Esophagus muscularis mucosa (tissue), 4 donors: ENCODE results near the gene VPS33A. TPM values are rescaled to one million over a fixed set of nuclear protein-coding genes. Genes with fewer than 3 reads are reported as not detected.

ENCODE experiments used
- DNase-seq: peaks from one replicate; pipeline ENCODE4 v3.0.0-alpha.2; 2017; ENCODE audit errors: extremely low spot score
- H3K27ac ChIP-seq, 4 donors: fragments of 200-600 bp; sonication (generic); replicated peaks in 1 of 4; 1 replicate in 3 of 4; 2 replicates in 1 of 4; pipeline ENCODE4 v1.5.1; 2016 to 2019; ENCODE audit warnings: mild to moderate bottlenecking in 1 of 4
- H3K27me3 ChIP-seq, 4 donors: fragments of 200-600 bp; sonication (generic); one replicate each; pipeline versions ENCODE4 v1.5.1 to v1.6.0; 2016 to 2019
- H3K36me3 ChIP-seq, 4 donors: fragments of 200-600 bp; sonication (generic); one replicate each; pipeline ENCODE4 v1.5.1; 2016 to 2019
- H3K4me1 ChIP-seq, 4 donors: fragments of 200-600 bp; sonication (generic); one replicate each; pipeline ENCODE4 v1.5.1; 2016 to 2019
- H3K4me3 ChIP-seq, 4 donors: fragments of 200-600 bp; sonication (generic); 1 replicate in 2 of 4; 2 replicates in 2 of 4; pipeline ENCODE4 v1.5.1; 2016 to 2019; ENCODE audit warnings: mild to moderate bottlenecking in 4 of 4, moderate library complexity in 1 of 4
- H3K9me3 ChIP-seq, 4 donors: fragments of 200-600 bp; sonication (generic); 1 replicate in 3 of 4; 2 replicates in 1 of 4; pipeline ENCODE4 v1.5.1; 2016 to 2019
- EP300 ChIP-seq: sonication (generic); formaldehyde crosslinking; IDR thresholded peaks from one replicate; pipeline ENCODE4 v1.6.1; 2017; ENCODE audit warnings: antibody characterized with exemption
- POLR2A ChIP-seq: fragments of 450-650 bp; IDR thresholded peaks from one replicate; pipeline ENCODE4 v1.6.1; 2017; ENCODE audit warnings: antibody characterized with exemption, moderate library complexity, mild to moderate bottlenecking, low read depth
- POLR2AphosphoS5 ChIP-seq, 2 donors: sonication (generic); formaldehyde crosslinking; IDR thresholded peaks; one replicate each; pipeline ENCODE4 v1.6.1; 2017; ENCODE audit warnings: antibody characterized with exemption in 2 of 2
- WGBS: methylation state at CpG from one replicate; pipeline ENCODE4 v1.1.5; 2018; 5-methylcytosine and 5-hydroxymethylcytosine counted together
- intact Hi-C: fragments of 100-400 bp; cut with DNase I; formaldehyde crosslinking; loops from one replicate; pipeline ENCODE4 v1.15.1; 2023
- total RNA-seq, 4 donors: library from RNA; depleted of rRNA; stranded (reverse); fragments of >200 nt; gene quantifications; one replicate each; pipeline versions ENCODE4 v1.1.0 to v1.2.1, GENCODE V29; 2016
- TF ChIP-seq, protein P1 (sequence below), 3 experiments: fragments of 200-600 bp in 2 of 3; fragments of 450-650 bp in 1 of 3; sonication (generic) in 2 of 3; IDR thresholded peaks; one replicate each; pipeline ENCODE4 v1.5.1; 2017 to 2019; ENCODE audit warnings: antibody characterized with exemption in 3 of 3, mild to moderate bottlenecking in 2 of 3, moderate library complexity in 1 of 3

VPS33A gene
- total RNA-seq, 4 donors from 2014 or later = 12.5 to 15.7 (median 14.7) TPM

GRCh38 chr12:122283680-122284079 lies 17.4 kb upstream of the VPS33A start:
- no peaks in the 10 kb centered on the region for H3K27me3 ChIP-seq
- H3K4me1 ChIP-seq = peaks cover 0 to 12% (median 6%) of the 10 kb centered on the region in 4 donors
- intact Hi-C loops = no loop called here
- DNase-seq = no peak
- 92% methylated on average over 5 of the region's 5 CpGs for WGBS
- no peaks in the 10 kb centered on the region for H3K9me3 ChIP-seq
- no peak overlapping the region for H3K27ac ChIP-seq
- TF ChIP-seq POLR2AphosphoS5 (IDR thresholded peaks at IDR 0.05) = no peak
- TF ChIP-seq EP300 = no peak
- TF ChIP-seq, protein P1, sequence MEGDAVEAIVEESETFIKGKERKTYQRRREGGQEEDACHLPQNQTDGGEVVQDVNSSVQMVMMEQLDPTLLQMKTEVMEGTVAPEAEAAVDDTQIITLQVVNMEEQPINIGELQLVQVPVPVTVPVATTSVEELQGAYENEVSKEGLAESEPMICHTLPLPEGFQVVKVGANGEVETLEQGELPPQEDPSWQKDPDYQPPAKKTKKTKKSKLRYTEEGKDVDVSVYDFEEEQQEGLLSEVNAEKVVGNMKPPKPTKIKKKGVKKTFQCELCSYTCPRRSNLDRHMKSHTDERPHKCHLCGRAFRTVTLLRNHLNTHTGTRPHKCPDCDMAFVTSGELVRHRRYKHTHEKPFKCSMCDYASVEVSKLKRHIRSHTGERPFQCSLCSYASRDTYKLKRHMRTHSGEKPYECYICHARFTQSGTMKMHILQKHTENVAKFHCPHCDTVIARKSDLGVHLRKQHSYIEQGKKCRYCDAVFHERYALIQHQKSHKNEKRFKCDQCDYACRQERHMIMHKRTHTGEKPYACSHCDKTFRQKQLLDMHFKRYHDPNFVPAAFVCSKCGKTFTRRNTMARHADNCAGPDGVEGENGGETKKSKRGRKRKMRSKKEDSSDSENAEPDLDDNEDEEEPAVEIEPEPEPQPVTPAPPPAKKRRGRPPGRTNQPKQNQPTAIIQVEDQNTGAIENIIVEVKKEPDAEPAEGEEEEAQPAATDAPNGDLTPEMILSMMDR (IDR thresholded peaks at IDR 0.05) = no peak
- TF ChIP-seq POLR2A = no peak
- no peak overlapping the region for H3K4me3 ChIP-seq
- H3K36me3 ChIP-seq = peaks cover 39 to 84% (median 54%) of the 10 kb centered on the region in 4 donors

DNA sequence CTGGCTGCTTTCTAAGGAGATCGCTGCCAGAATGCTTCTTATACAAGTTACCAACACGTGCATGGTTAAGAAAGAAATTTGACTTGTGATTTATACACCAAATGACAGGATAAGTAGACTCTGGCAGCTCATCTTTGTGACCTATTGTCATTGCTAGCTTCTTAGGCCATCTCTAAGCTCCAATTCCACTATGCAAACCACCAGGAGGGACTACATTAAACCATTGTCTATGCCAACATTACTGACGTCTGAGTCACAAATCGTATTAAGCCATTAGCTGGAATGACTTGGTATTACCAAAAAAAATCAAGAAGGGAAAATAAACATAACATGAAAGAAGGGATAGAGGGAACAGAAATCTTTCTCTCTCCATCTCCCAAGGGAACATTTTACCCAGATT lies 15.8 kb upstream of the VPS33A start:
- intact Hi-C loops = no loop called here
- DNase-seq = no peak
- Histone ChIP-seq H3K4me3 (no peak overlapping the region), H3K9me3 (no peaks in the 10 kb centered on the region), H3K27ac (no peak overlapping the region), H3K4me1 (peaks cover 0 to 12% (median 6%) of the 10 kb centered on the region in 4 donors), H3K36me3 (peaks cover 37 to 84% (median 56%) of the 10 kb centered on the region in 4 donors), H3K27me3 (no peaks in the 10 kb centered on the region)
- WGBS = 48% methylated on average over 4 of the region's 4 CpGs
- TF ChIP-seq EP300 = no peak
- TF ChIP-seq POLR2AphosphoS5 (IDR thresholded peaks at IDR 0.05) = no peak
- TF ChIP-seq POLR2A = no peak
- TF ChIP-seq, protein P1 (IDR thresholded peaks at IDR 0.05) = no peak

DNA sequence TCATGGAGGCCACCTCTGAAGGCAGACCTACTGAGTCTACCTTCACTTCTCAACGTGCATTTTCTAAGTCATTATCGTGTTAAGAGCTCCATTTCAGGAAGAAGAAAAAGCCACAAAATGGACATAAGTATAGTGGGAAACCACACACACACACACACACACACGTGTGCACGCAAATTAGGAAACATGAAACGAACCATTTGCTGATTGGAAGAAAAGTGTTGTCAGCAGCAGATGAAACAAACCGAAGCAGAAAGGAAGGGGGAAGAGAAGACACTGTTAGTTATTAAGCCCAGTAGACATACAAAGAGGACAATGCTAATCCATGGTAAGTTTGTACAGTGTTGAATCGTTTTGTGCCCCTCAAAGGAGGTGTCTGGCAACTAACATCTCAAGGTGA lies 9.9 kb upstream of the VPS33A start:
- Histone ChIP-seq H3K27me3 (no peaks in the 10 kb centered on the region), H3K9me3 (no peaks in the 10 kb centered on the region), H3K36me3 (peaks cover 59 to 93% (median 79%) of the 10 kb centered on the region in 4 donors), H3K4me1 (no peaks in the 10 kb centered on the region), H3K27ac (no peak overlapping the region), H3K4me3 (no peak overlapping the region)
- WGBS = 67% methylated on average over 7 of the region's 7 CpGs
- no peak for DNase-seq
- intact Hi-C loops = no loop called here
- TF ChIP-seq, protein P1 (IDR thresholded peaks at IDR 0.05) = no peak
- no peak for TF ChIP-seq EP300
- no peak for TF ChIP-seq POLR2A
- no peak for TF ChIP-seq POLR2AphosphoS5 (IDR thresholded peaks at IDR 0.05)

DNA sequence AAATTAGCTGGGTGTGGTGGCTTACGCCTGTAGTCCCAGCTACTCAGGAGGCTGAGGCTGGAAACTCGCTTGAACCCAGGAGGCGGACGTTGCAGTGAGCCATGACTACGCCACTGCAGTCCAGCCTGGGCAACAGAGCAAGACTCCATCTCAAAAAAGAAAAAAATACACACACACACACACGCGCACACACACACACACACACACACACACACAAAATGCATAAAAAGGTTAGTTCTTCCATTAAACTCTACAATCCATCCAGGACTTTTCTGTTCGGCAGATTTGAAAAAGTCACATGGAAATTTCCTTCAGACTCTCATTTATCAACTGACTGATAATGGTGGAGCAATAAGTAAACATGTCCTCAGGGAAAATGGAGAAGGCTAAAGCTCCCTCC lies 9.2 kb upstream of the VPS33A start:
- intact Hi-C loops = no loop called here
- WGBS = 85% methylated on average over 8 of the region's 8 CpGs

DNA sequence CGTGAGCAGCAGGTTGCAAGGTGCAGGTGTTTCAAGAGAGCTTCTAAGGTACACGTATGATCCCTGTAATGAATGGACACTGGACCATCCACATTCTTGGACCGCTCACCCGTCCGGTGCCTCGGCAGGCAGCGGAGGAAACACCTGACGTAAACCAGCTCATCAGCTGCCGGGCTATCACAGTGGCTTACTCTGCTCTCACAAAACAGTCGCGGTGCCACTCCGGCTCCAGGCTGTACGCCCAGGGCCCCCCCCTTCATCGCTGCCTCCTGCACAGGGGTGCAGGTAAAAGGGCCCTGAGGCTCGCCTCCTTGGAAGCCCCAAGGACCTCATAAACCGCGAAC lies 436 bp downstream of the VPS33A start:
- Histone ChIP-seq H3K27ac (peak overlapping the region; percentile 87 to 91 (median 90)), H3K27me3 (no peaks in the 10 kb centered on the region), H3K36me3 (peaks cover 24 to 44% (median 34%) of the 10 kb centered on the region in 4 donors), H3K4me3 (peak overlapping the region; percentile 87 to 95 (median 92)), H3K9me3 (no peaks in the 10 kb centered on the region), H3K4me1 (peaks cover 13 to 28% (median 18%) of the 10 kb centered on the region in 4 donors)
- intact Hi-C loops = loop anchor here (5.0 kb wide), 1 partner anchor 39 kb away; the partner anchor contains the start of gene DIABLO
- peak; percentile 93 for DNase-seq
- TF ChIP-seq EP300 (no peak), POLR2AphosphoS5 (IDR thresholded peaks at IDR 0.05) (no peak), POLR2A (no peak)
- TF ChIP-seq, protein P1 (IDR thresholded peaks at IDR 0.05) = no peak
- WGBS = 0% methylated on average over 8 of the region's 17 CpGs

More for the DNA sequence above, 9.2 kb upstream of the VPS33A start:
- no peaks in the 10 kb centered on the region for H3K4me1 ChIP-seq
- peaks cover 64 to 94% (median 83%) of the 10 kb centered on the region in 4 donors for H3K36me3 ChIP-seq
- H3K9me3 ChIP-seq = no peaks in the 10 kb centered on the region
- H3K4me3 ChIP-seq = no peak overlapping the region
- DNase-seq = no peak
- no peak overlapping the region for H3K27ac ChIP-seq
- no peak for TF ChIP-seq EP300
- H3K27me3 ChIP-seq = no peaks in the 10 kb centered on the region
